ENCODE data around the gene SMAD3. TPM values are rescaled to one million over a fixed set of nuclear protein-coding genes. Genes with fewer than 3 reads are reported as not detected.

SMAD3 gene
- total and polyA plus RNA-seq, 2 of the 8 experiments (the other 6 are each of a cell fraction or from before 2014, with no cell fraction given) = 10.1 to 12.4 TPM

- peak overlapping the region; percentile 19; the same call in 1 of the 2 replicates for H2BK5ac ChIP-seq (ENCODE audit: low read depth, low read length)
- H4K8ac ChIP-seq (ENCODE audit: extremely low read depth, insufficient read depth, low read length) = no peak overlapping the region; the same call in 1 of the 2 replicates
- H3K23me2 ChIP-seq (ENCODE audit: low read depth, low read length) = no peaks in the 10 kb centered on the region
- H3K4ac ChIP-seq (replicated peaks; ENCODE audit: insufficient read length, low read depth, low read length) = no peak overlapping the region
- no peak overlapping the region for H3K4me2 ChIP-seq (ENCODE audit: insufficient read depth in 1 of 2, low read depth in 2 of 2, low read length in 2 of 2)
- no peak overlapping the region for H2AK5ac ChIP-seq (ENCODE audit: low read depth, low read length)
- no peak overlapping the region for H4K5ac ChIP-seq (ENCODE audit: insufficient read length, low read depth, low read length)
- no peaks in the 10 kb centered on the region; a peak in 3 of 7 replicates for H3K27me3 ChIP-seq (replicated peaks in 1 of 4; ENCODE audit: control insufficient read depth in 3 of 4, extremely low read depth in 1 of 4, insufficient read depth in 3 of 4, low read length in 3 of 4)
- DNase-seq (ENCODE audit: low read depth in 1 of 2, low spot score in 2 of 2) = no peak
- CTCF ChIA-PET (ENCODE audit: partially characterized antibody) = interaction anchor here (0.6 to 1.5 kb wide), 6 partner anchors 18 to 1938 kb away, joined by 3 read pairs; no protein-coding TSS in a partner anchor
- no peak overlapping the region for H4K91ac ChIP-seq (replicated peaks; ENCODE audit: insufficient read length, low read length)
- H3K9me3 ChIP-seq (ENCODE audit: insufficient read depth in 2 of 2, low read depth in 1 of 2, low read length in 1 of 2) = no peaks in the 10 kb centered on the region
- no peak overlapping the region for H3K18ac ChIP-seq (ENCODE audit: extremely low read depth, low read length)
- no peak overlapping the region for H2AFZ ChIP-seq (ENCODE audit: low read length)
- no peak overlapping the region for H3K56ac ChIP-seq (replicated peaks; ENCODE audit: insufficient read length, low read depth, low read length)
- H3K9ac ChIP-seq (replicated peaks in 1 of 4; ENCODE audit: extremely low read depth in 1 of 4, low read depth in 3 of 4, low read length in 3 of 4) = no peak overlapping the region
- no peaks in the 10 kb centered on the region for H3K36me3 ChIP-seq (ENCODE audit: control insufficient read depth in 2 of 4, insufficient read depth in 4 of 4, low read length in 3 of 4)
- no peak for FAIRE-seq
- H3K23ac ChIP-seq (ENCODE audit: insufficient read length) = no peak overlapping the region
- no peaks in the 10 kb centered on the region for H4K20me1 ChIP-seq (replicated peaks in 1 of 2; ENCODE audit: control insufficient read depth in 1 of 2, insufficient read depth in 2 of 2, low read length in 2 of 2)
- no peak overlapping the region for H3K4me3 ChIP-seq (ENCODE audit: extremely low read depth in 1 of 4, insufficient read depth in 2 of 4, low read depth in 3 of 4, low read length in 4 of 4)
- 0 out of 2 replicates have a peak overlapping the region, but pooled peaks have one; percentile 9 for H2BK12ac ChIP-seq (ENCODE audit: low read depth, low read length)
- 42% methylated on average over 10 of the region's 10 CpGs; no CpG with 5 or more reads in 1 of the 2 experiments for WGBS, 2 experiments (ENCODE audit: extremely low coverage in 1 of 2, insufficient coverage in 1 of 2, insufficient read length in 1 of 2, insufficient replicate concordance in 2 of 2, low coverage in 1 of 2, low lambda C conversion rate in 2 of 2, missing lambda C conversion rate in 1 of 2)
- peaks cover 0 to 3% of the 10 kb centered on the region in 2 experiments; a peak in 2 of 4 replicates for H3K79me2 ChIP-seq (ENCODE audit: control insufficient read depth in 1 of 2, insufficient read depth in 2 of 2, low read length in 2 of 2)
- no peak overlapping the region for H3K14ac ChIP-seq (ENCODE audit: insufficient read length)
- peaks cover 25 to 43% (median 30%) of the 10 kb centered on the region in 4 experiments for H3K4me1 ChIP-seq (replicated peaks in 1 of 4; ENCODE audit: control insufficient read depth in 3 of 4, insufficient read depth in 4 of 4, low read length in 3 of 4)
- H2BK120ac ChIP-seq (replicated peaks; ENCODE audit: low read depth, low read length) = no peak overlapping the region
- H3K27ac ChIP-seq (ENCODE audit: low read depth, low read length) = no peak overlapping the region
- TF ChIP-seq SUZ12 (IDR thresholded peaks at IDR 0.05; ENCODE audit: low read length) (no peak), POLR2AphosphoS5 (IDR thresholded peaks at IDR 0.05; ENCODE audit: low read depth, low read length) (no peak), TBP (IDR thresholded peaks at IDR 0.05; ENCODE audit: low read depth, low read length) (no peak), BCL11A (IDR thresholded peaks at IDR 0.05; ENCODE audit: low read depth in 2 of 2, low read length in 2 of 2) (no peak), EGR1 (IDR thresholded peaks at IDR 0.05; ENCODE audit: borderline replicate concordance, low read depth, low read length) (no peak), CTCF (IDR thresholded peaks at IDR 0.05; ENCODE audit: control extremely low read depth in 1 of 3, insufficient read depth in 1 of 3, low read depth in 1 of 3, low read length in 3 of 3) (no peak), CHD2 (IDR thresholded peaks at IDR 0.05; ENCODE audit: low read length) (no peak), SIRT6 (IDR thresholded peaks at IDR 0.05; ENCODE audit: low read length) (no peak), CTBP2 (IDR thresholded peaks at IDR 0.05; ENCODE audit: borderline replicate concordance, insufficient read depth, insufficient read length, low read length) (no peak)
- H2BK15ac ChIP-seq (ENCODE audit: low read length) = no peak overlapping the region
- no peaks in the 10 kb centered on the region for H3K79me1 ChIP-seq (ENCODE audit: low read depth, low read length)
- H2BK20ac ChIP-seq (ENCODE audit: low read length) = 0 out of 2 replicates have a peak overlapping the region, but pooled peaks have one; percentile 35
- POLR2A ChIA-PET (ENCODE audit: partially characterized antibody) = interaction anchor here (1.0 to 1.5 kb wide), 2 partner anchors 12 to 29 kb away, joined by 3 to 5 read pairs; no protein-coding TSS in a partner anchor
These were observed 81.5 kb downstream of the SMAD3 start for GRCh38 chr15:67146875-67147381.

All from H1 (cell line).